Upper lobe of left lung (tissue), 6 donors: ENCODE data around the gene PRKD2. TPM values are rescaled to one million over a fixed set of nuclear protein-coding genes. Genes with fewer than 3 reads are reported as not detected.
"Not testable (repeated sequence)": the region's sequence is repeated elsewhere in the genome, so short reads cannot be mapped to it uniquely, and the experiment has no call there.

ENCODE experiments used
- ATAC-seq, 2 donors: fragments of 200-7000 bp; cut with Tn5 transposase; one replicate each; pipeline ENCODE4 v1.9.1; 2022; ENCODE audit warnings: mild to moderate bottlenecking in 2 of 2, moderate library complexity in 2 of 2; ENCODE audit not compliant: low FRiP score in 2 of 2
- DNase-seq, 2 donors: peaks; one replicate each; pipeline ENCODE4 v3.0.0-alpha.2; 2019 to 2020
- H3K27ac ChIP-seq, 4 donors: fragments of 200-600 bp; sonication (generic); one replicate each; pipeline ENCODE4 v1.5.1; 2016 to 2019
- H3K27me3 ChIP-seq, 4 donors: fragments of 200-600 bp; sonication (generic); one replicate each; pipeline ENCODE4 v1.5.1; 2017 to 2019
- H3K36me3 ChIP-seq, 4 donors: fragments of 200-600 bp; sonication (generic); one replicate each; pipeline ENCODE4 v1.5.1; 2016 to 2019
- H3K4me1 ChIP-seq, 4 donors: fragments of 200-600 bp; sonication (generic); one replicate each; pipeline ENCODE4 v1.5.1; 2018 to 2019
- H3K4me3 ChIP-seq, 4 donors: fragments of 200-600 bp; sonication (generic); one replicate each; pipeline ENCODE4 v1.5.1; 2017 to 2019; ENCODE audit warnings: mild to moderate bottlenecking in 2 of 4, moderate library complexity in 1 of 4
- H3K9me3 ChIP-seq, 4 donors: fragments of 200-600 bp; sonication (generic); one replicate each; pipeline ENCODE4 v1.5.1; 2018 to 2019
- EP300 ChIP-seq, 4 donors: sonication (generic); formaldehyde crosslinking; IDR thresholded peaks; one replicate each; pipeline ENCODE4 v1.5.1; 2017; ENCODE audit warnings: antibody characterized with exemption in 4 of 4, control low read depth in 2 of 4
- POLR2A ChIP-seq, 4 donors: fragments of 450-650 bp; IDR thresholded peaks; one replicate each; pipeline ENCODE4 v1.5.1; 2016 to 2017; ENCODE audit warnings: antibody characterized with exemption in 4 of 4, mild to moderate bottlenecking in 2 of 4
- POLR2AphosphoS5 ChIP-seq, 2 donors: sonication (generic); formaldehyde crosslinking; IDR thresholded peaks; one replicate each; pipeline ENCODE4 v1.5.1; 2017; ENCODE audit warnings: antibody characterized with exemption in 2 of 2
- WGBS, 2 donors: methylation state at CpG; one replicate each; pipeline ENCODE4 v1.1.5; 2017 to 2018; 5-methylcytosine and 5-hydroxymethylcytosine counted together
- total RNA-seq, 6 donors: library from RNA; depleted of rRNA in 4 of 6; stranded (reverse); fragments of >200 nt in 4 of 6; gene quantifications; one replicate each; pipeline versions ENCODE4 v1.1.0 to v1.2.1, GENCODE V29; 2016 to 2021
- TF ChIP-seq, protein P1 (sequence below), 6 experiments: fragments of 450-650 bp in 4 of 6; fragments of 200-600 bp in 2 of 6; sonication (generic) in 2 of 6; IDR thresholded peaks; one replicate each; pipeline ENCODE4 v1.5.1; 2016 to 2019; ENCODE audit warnings: antibody characterized with exemption in 6 of 6
- donor health status: DM: no; HTN: no; CAD: no; lungs with moderate emphysema.
- donor health status: DM: no; HTN: yes; CAD: no; lungs with severe emphysema.

PRKD2 gene
- total RNA-seq, 6 donors from 2014 or later: 25.2 to 65.4 (median 50.3) TPM

DNA sequence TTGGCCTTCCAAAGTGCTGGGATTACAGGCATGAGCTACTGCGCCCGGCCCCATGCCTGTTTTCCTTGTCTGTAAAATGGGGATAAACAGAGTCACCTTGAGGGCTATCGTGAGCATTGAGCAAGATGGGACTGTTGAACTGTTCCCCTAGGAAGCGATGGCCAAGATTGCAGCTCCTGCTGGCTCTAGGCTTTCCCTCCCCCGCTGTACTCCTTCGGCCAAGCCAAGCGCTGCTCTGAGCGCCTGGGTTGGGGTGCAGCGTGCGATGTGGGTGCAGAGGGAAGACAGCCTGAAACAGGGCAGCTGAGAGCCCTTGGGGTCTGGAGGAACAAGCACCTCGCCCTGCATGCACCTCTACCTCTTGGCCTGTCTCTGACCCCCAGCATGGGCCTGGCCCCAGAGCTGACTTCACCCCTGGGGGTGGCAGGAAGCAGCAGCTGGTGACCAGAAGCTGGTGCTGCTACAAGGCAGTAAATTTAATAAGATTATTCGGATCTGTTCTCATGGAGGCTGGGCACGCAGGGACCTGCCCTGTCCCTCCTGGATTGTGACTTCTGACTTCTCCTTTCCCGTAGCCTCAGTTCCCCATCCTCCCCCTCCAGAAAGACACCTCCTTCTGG, 86.2 kb downstream of the PRKD2 start:
- Histone ChIP-seq H3K27me3 (peaks cover 0 to 5% (median 0%) of the 10 kb centered on the region in 4 donors), H3K27ac (no peak overlapping the region), H3K4me1 (peaks cover 30 to 35% (median 32%) of the 10 kb centered on the region in 4 donors), H3K36me3 (no peaks in the 10 kb centered on the region), H3K9me3 (no peaks in the 10 kb centered on the region), H3K4me3 (no peak overlapping the region)
- WGBS, 2 donors: 67 to 76% methylated on average over 3 to 14 of the region's 14 CpGs
- ATAC-seq: no peak
- DNase-seq: no peak
- TF ChIP-seq, protein P1, sequence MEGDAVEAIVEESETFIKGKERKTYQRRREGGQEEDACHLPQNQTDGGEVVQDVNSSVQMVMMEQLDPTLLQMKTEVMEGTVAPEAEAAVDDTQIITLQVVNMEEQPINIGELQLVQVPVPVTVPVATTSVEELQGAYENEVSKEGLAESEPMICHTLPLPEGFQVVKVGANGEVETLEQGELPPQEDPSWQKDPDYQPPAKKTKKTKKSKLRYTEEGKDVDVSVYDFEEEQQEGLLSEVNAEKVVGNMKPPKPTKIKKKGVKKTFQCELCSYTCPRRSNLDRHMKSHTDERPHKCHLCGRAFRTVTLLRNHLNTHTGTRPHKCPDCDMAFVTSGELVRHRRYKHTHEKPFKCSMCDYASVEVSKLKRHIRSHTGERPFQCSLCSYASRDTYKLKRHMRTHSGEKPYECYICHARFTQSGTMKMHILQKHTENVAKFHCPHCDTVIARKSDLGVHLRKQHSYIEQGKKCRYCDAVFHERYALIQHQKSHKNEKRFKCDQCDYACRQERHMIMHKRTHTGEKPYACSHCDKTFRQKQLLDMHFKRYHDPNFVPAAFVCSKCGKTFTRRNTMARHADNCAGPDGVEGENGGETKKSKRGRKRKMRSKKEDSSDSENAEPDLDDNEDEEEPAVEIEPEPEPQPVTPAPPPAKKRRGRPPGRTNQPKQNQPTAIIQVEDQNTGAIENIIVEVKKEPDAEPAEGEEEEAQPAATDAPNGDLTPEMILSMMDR (IDR thresholded peaks at IDR 0.05): no peak
- no peak for TF ChIP-seq EP300 (IDR thresholded peaks at IDR 0.05)
- TF ChIP-seq POLR2A (IDR thresholded peaks at IDR 0.05): no peak
- no peak for TF ChIP-seq POLR2AphosphoS5 (IDR thresholded peaks at IDR 0.05)

DNA sequence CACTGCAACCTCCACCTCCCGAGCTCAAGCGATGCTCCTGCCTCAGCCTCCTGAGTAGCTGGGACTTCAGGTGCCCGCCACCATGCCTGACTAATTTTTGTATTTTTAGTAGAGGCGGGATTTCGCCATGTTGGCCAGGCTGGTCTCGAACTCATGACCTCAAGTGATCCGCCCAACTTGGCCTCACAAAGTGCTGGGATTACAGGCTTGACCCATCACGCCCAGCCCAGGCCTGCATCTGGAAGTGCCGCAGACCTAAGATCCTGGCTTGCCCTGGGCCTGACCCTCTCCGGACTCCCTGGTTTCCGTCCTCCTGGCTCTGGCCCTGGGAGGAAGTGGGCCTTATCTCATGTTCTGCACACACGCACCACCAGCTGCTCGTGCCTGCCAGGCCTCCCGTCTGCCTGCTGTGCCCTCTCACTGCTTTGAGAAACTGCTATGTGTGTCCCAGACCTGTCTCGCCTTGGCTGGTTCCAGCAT, 87.3 kb downstream of the PRKD2 start:
- H3K9me3 ChIP-seq: no peaks in the 10 kb centered on the region
- H3K36me3 ChIP-seq: no peaks in the 10 kb centered on the region
- WGBS, 2 donors: 52 to 64% methylated on average over 11 to 14 of the region's 15 CpGs
- no peaks in the 10 kb centered on the region for H3K27me3 ChIP-seq
- no peak for ATAC-seq
- peaks cover 34 to 38% (median 36%) of the 10 kb centered on the region in 4 donors for H3K4me1 ChIP-seq
- no peak for DNase-seq
- no peak for TF ChIP-seq POLR2A (IDR thresholded peaks at IDR 0.05)
- TF ChIP-seq POLR2AphosphoS5 (IDR thresholded peaks at IDR 0.05): peak; percentile 38 to 57
- TF ChIP-seq, protein P1 (IDR thresholded peaks at IDR 0.05): no peak
- no peak for TF ChIP-seq EP300 (IDR thresholded peaks at IDR 0.05)
- peak overlapping the region in 3 of 4 donors; percentile 17 to 50 (median 23) for H3K27ac ChIP-seq
- H3K4me3 ChIP-seq: no peak overlapping the region

DNA sequence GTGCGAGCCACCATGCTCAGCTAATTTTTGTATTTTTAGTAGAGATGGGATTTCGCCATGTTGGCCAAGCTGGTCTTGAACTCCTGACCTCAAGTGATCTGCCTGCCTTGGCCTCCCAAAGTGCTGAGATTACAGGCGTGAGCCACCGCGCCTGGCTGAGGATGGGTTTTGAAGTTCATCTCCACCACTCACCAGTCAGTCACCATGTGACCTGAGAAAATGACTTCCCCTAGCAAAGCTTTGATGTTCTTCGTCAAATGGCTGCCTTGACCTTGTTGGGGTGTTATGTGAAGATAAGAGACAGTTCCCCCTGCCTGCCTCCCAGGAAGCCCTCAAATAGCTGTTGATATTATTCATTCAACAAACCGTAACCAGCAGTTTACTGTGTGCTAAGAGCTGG, 87.9 kb downstream of the PRKD2 start:
- not testable (repeated sequence) for H3K36me3 ChIP-seq, H3K9me3 ChIP-seq, ATAC-seq, H3K4me3 ChIP-seq, DNase-seq, H3K27me3 ChIP-seq
- Histone ChIP-seq H3K27ac (peak overlapping the region in 3 of 4 donors; percentile 17 to 50 (median 23)), H3K4me1 (peaks cover 29 to 35% (median 32%) of the 10 kb centered on the region in 4 donors)
- 83 to 88% methylated on average over 6 to 7 of the region's 7 CpGs for WGBS, 2 donors

DNA sequence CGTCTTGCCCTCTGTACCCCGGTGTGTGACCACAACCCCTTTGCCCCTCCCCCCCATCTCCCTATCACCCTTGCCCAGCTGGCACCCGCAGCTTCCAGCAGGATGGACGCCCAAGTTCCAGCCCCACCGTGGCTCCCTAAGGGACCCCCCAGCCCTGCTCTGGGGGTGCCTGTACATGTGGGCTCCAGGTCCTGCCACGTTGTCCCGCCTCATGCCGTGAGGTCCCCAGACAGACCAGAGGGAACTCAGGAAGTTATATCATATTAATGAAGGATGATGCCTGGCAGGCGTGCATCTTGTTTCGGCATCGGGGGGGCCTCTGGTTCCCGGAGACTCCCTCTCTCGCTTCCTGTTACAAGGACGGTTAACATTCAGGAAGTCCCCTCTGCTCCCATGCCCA, 90.5 kb downstream of the PRKD2 start:
- H3K27me3 ChIP-seq: no peaks in the 10 kb centered on the region
- peak in 1 of 2 donors; percentile 7 for TF ChIP-seq POLR2AphosphoS5 (IDR thresholded peaks at IDR 0.05)
- TF ChIP-seq, protein P1 (IDR thresholded peaks at IDR 0.05): no peak
- no peaks in the 10 kb centered on the region for H3K36me3 ChIP-seq
- DNase-seq: no peak
- peaks cover 20 to 31% (median 23%) of the 10 kb centered on the region in 4 donors for H3K4me1 ChIP-seq
- peak overlapping the region; percentile 63 to 88 (median 80) for H3K27ac ChIP-seq
- ATAC-seq: no peak
- H3K9me3 ChIP-seq: no peaks in the 10 kb centered on the region
- WGBS, 2 donors: 28 to 36% methylated on average over 6 to 12 of the region's 14 CpGs
- no peak overlapping the region for H3K4me3 ChIP-seq

DNA sequence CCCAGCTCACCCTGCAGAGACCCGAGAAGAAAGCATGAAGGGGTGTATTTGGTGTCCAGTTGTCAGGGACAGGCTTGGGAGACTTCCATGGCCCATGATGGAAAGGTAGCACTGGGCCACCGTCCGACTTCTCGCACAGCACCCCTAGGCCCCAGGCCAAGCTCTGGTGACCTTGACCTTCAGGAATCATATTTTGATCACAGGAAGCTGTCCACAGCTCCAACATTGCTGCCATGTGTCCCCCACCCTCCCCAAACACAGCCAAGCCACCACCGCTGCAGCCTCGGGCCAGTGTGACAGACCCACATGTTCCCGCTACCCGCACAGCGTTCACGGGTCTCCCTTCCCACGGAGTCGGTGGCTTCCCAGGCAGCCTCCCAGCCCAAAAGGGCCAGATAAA, 91.2 kb downstream of the PRKD2 start:
- TF ChIP-seq POLR2AphosphoS5 (IDR thresholded peaks at IDR 0.05): no peak
- no peak for TF ChIP-seq POLR2A (IDR thresholded peaks at IDR 0.05)
- TF ChIP-seq, protein P1 (IDR thresholded peaks at IDR 0.05): no peak
- no peak for TF ChIP-seq EP300 (IDR thresholded peaks at IDR 0.05)
- Histone ChIP-seq H3K9me3 (no peaks in the 10 kb centered on the region), H3K27me3 (no peaks in the 10 kb centered on the region), H3K4me1 (peaks cover 23 to 27% (median 24%) of the 10 kb centered on the region in 4 donors), H3K27ac (peak overlapping the region; percentile 63 to 88 (median 80)), H3K4me3 (no peak overlapping the region), H3K36me3 (no peaks in the 10 kb centered on the region)
- DNase-seq (no peak), ATAC-seq (peak in 1 of 2 donors; percentile 4)
- WGBS, 2 donors: 69 to 77% methylated on average over 8 to 9 of the region's 12 CpGs
